GM12878 (cell line): ENCODE results near the gene TXN2. TPM values are rescaled to one million over a fixed set of nuclear protein-coding genes. Genes with fewer than 3 reads are reported as not detected.
"Not testable (repeated sequence)": the region's sequence is repeated elsewhere in the genome, so short reads cannot be mapped to it uniquely, and the experiment has no call there.

ENCODE experiments used
- ATAC-seq: fragments of 200-7000 bp; cut with Tn5 transposase; 3 replicates; pipeline ENCODE4 v1.9.1; 2020; ENCODE audit warnings: mild to moderate bottlenecking, moderate library complexity
- BruUV-seq: library from RNA; stranded (reverse); fragments of 400-500 nt; replicated peaks from 2 replicates; lab custom pipeline; 2021; lab: Mats Ljungman, UMichigan
- CTCF ChIA-PET: fragments of 300-600 bp; sonication (Branson Sonifier 250); formaldehyde crosslinking; extraction: SDS; loops from one replicate; lab custom pipeline; 2021; ENCODE audit warnings: inconsistent platforms; lab: Yijun Ruan, JAX
- POLR2A ChIA-PET: fragments of 350-600 bp; formaldehyde crosslinking; extraction: SDS; loops from one replicate; lab custom pipeline; 2021; ENCODE audit warnings: inconsistent platforms; lab: Charles Lee
- RAD21 ChIA-PET: fragments of 300-600 bp; sonication (Branson Sonifier 250); formaldehyde crosslinking; loops from one replicate; lab custom pipeline; 2023; ENCODE audit warnings: antibody characterized with exemption; ENCODE audit not compliant: unreplicated experiment; lab: Charles Lee
- SMC1A ChIA-PET: fragments of 300-600 bp; sonication (Branson Sonifier 250); formaldehyde crosslinking; loops from one replicate; lab custom pipeline; 2023; ENCODE audit not compliant: unreplicated experiment, uncharacterized antibody; lab: Charles Lee
- DNase-seq: peaks from one replicate; pipeline ENCODE4 v3.0.0-alpha.2; 2011; ENCODE audit warnings: low read depth, low spot score
- FAIRE-seq: peaks from 3 replicates; lab custom pipeline; 2011; peaks lifted over from hg19 to GRCh38; lab: Jason Lieb, UNC
- H2AFZ ChIP-seq: 2 replicates; pipeline ENCODE4 v1.6.0; 2011; ENCODE audit warnings: low read depth, low read length, control low read depth; ENCODE audit not compliant: control insufficient read depth
- H3K27ac ChIP-seq: 2 replicates; pipeline ENCODE4 v1.5.1; 2011; ENCODE audit warnings: control low read depth; ENCODE audit not compliant: control insufficient read depth, insufficient read depth
- H3K27me3 ChIP-seq, 2 experiments: replicated peaks in 1 of 2; 2 replicates each; pipeline versions ENCODE4 v1.6.0 to v1.6.1; 2011; ENCODE audit warnings: low read length in 1 of 2; ENCODE audit not compliant: control insufficient read depth in 2 of 2, insufficient read depth in 2 of 2
- H3K36me3 ChIP-seq, 2 experiments: 2 replicates each; pipeline ENCODE4 v1.5.1; 2011; ENCODE audit warnings: low read length in 1 of 2; ENCODE audit not compliant: control insufficient read depth in 2 of 2, insufficient read depth in 2 of 2
- H3K4me1 ChIP-seq: 2 replicates; pipeline ENCODE4 v1.6.1; 2011; ENCODE audit warnings: mild to moderate bottlenecking, low read length, moderate library complexity, mixed read lengths; ENCODE audit not compliant: control insufficient read depth, insufficient read depth
- H3K4me2 ChIP-seq: 2 replicates; pipeline ENCODE4 v1.6.0; 2011; ENCODE audit warnings: control low read depth; ENCODE audit not compliant: control insufficient read depth, insufficient read depth
- H3K4me3 ChIP-seq: fragments of 200-600 bp; sonication (generic); 2 replicates; pipeline ENCODE4 v1.5.1; 2016
- H3K79me2 ChIP-seq: 2 replicates; pipeline ENCODE4 v1.6.0; 2011; ENCODE audit warnings: low read length; ENCODE audit not compliant: control insufficient read depth, insufficient read depth
- H3K9ac ChIP-seq: 2 replicates; pipeline ENCODE4 v1.8.0; 2011; ENCODE audit warnings: low read length, control low read depth, mixed read lengths; ENCODE audit not compliant: control insufficient read depth, insufficient read depth
- H3K9me3 ChIP-seq: replicated peaks from 3 replicates; pipeline ENCODE4 v1.5.1; 2011; ENCODE audit warnings: mild to moderate bottlenecking, low read length; ENCODE audit not compliant: control insufficient read depth, insufficient read depth
- H4K20me1 ChIP-seq: 2 replicates; pipeline ENCODE4 v1.6.0; 2011; ENCODE audit not compliant: control insufficient read depth, insufficient read depth
- CEBPB ChIP-seq, 2 experiments: fragments of 150-350 bp in 1 of 2; IDR thresholded peaks; 2 replicates each; pipeline ENCODE4 v1.6.1; 2012 to 2014; ENCODE audit warnings: low read depth in 2 of 2, low read length in 2 of 2, borderline replicate concordance in 1 of 2, inconsistent platforms in 1 of 2
- CHD4 ChIP-seq: fragments of 200-600 bp; sonication (generic); IDR thresholded peaks from 2 replicates; pipeline ENCODE4 v1.6.1; 2016; ENCODE audit warnings: mild to moderate bottlenecking
- HDAC2 ChIP-seq: fragments of 200-600 bp; sonication (generic); IDR thresholded peaks from 2 replicates; pipeline ENCODE4 v1.6.1; 2017
- IRF4 ChIP-seq: IDR thresholded peaks from 2 replicates; pipeline ENCODE4 v1.6.1; 2011; ENCODE audit warnings: low read depth, low read length
- POLR2A ChIP-seq: IDR thresholded peaks from 2 replicates; pipeline ENCODE4 v1.6.1; 2011; ENCODE audit warnings: low read depth, mild to moderate bottlenecking, low read length
- SREBF1 ChIP-seq: IDR thresholded peaks from 2 replicates; pipeline ENCODE4 v1.6.1; 2012; ENCODE audit warnings: mild to moderate bottlenecking, low read length
- SRF ChIP-seq, 2 experiments: IDR thresholded peaks; 2 replicates each; pipeline ENCODE4 v1.6.1; 2011; ENCODE audit warnings: low read depth in 2 of 2, low read length in 2 of 2, mild to moderate bottlenecking in 1 of 2, moderate library complexity in 1 of 2
- ZSCAN29 ChIP-seq: fragments of 450-650 bp; IDR thresholded peaks from 2 replicates; pipeline ENCODE4 v1.6.1; 2017; ENCODE audit warnings: mild to moderate bottlenecking, moderate library complexity
- WGBS: methylation state at CpG from one replicate; pipeline ENCODE4 v1.1.6; 2016; ENCODE audit warnings: low lambda C conversion rate; ENCODE audit not compliant: insufficient replicate concordance, insufficient coverage; ENCODE audit errors: missing lambda C conversion rate; 5-methylcytosine and 5-hydroxymethylcytosine counted together
- in situ Hi-C: fragments of 300-500 bp; cut with MboI; formaldehyde crosslinking; loops from 9 replicates; pipeline ENCODE4 v1.14.3; 2018; ENCODE audit warnings: mixed read lengths
- intact Hi-C: fragments of 100-400 bp; cut with micrococcal nuclease; formaldehyde crosslinking; loops from one replicate; pipeline ENCODE4 v1.14.2; 2022; ENCODE audit not compliant: unreplicated experiment
- polyA plus RNA-seq, 11 experiments: library from polyadenylated mRNA; depleted of rRNA in 4 of 11; unstranded in 6 of 11; stranded (reverse) in 5 of 11; fragments of >200 nt; fragmentation: Nextera tagmentation in 4 of 11; fragmentation: Illumina TruSeq in 1 of 11; extraction: Ambion mirVana in 4 of 11; extraction: Trizol in 1 of 11; gene quantifications; 1 replicate in 1 of 11; 2 replicates in 10 of 11; pipeline versions ENCODE4 v1.2.1 to v1.2.3, GENCODE V29; 2011 to 2016; ENCODE audit warnings: inconsistent platforms in 2 of 11, missing spikeins in 2 of 11, low read depth in 1 of 11
- total RNA-seq, 4 experiments: library from RNA; depleted of rRNA in 3 of 4; stranded (reverse); fragments of >200 nt in 3 of 4; fragmentation: Illumina TruSeq in 1 of 4; extraction: Trizol in 1 of 4; gene quantifications; 2 replicates each; pipeline versions ENCODE4 v1.2.1 to v1.2.3, GENCODE V29; 2013 to 2021

TXN2 gene
- total and polyA plus RNA-seq, 10 of the 15 experiments (the other 5 are each of a cell fraction or from before 2014, with no cell fraction given) = 70.2 to 350 (median 183) TPM

DNA sequence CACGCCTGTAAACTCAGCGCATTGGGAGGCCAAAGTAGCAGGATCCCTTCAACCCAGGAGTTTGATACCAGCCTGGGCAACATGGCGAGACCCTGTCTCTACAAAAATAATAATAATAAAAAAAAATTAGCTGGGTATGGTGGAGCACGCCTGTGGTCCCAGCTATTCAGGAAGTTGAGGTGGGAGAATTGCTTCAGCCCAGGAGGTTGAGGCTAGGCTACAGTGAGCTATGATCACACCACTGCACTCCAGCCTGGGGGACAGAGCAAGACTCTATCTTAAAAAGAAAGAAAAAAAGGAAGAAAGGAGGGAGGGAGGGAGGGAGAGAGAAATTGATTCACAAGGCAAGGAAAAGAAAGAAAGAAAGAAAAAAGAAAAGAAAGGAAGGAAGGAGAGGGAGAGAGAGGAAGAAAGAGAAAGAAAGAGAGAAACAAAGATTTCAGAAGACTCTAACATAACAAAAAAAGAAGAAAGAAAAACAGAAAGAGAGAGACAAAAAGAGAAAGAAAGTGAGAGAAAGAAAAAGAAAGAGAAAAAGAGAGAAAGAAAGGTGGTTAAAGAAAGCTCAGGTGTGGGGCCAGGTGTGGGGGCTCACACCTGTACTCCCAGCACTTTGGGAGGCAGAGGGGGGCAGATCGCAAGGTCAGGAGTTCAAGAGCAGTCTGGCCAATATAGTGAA is 56.4 kb downstream of the TXN2 start:
- H3K4me2 ChIP-seq = no peak overlapping the region
- H3K9me3 ChIP-seq = no peaks in the 10 kb centered on the region
- intact Hi-C loops (no loop called here), in situ Hi-C loops (no loop called here)
- H3K4me3 ChIP-seq = no peak overlapping the region
- no peak for FAIRE-seq
- H3K27me3 ChIP-seq = no peaks in the 10 kb centered on the region
- no peak for TF ChIP-seq POLR2A
- TF ChIP-seq IRF4 = no peak
- TF ChIP-seq CHD4 = no peak
- no peak for TF ChIP-seq HDAC2
- TF ChIP-seq CEBPB (IDR thresholded peaks at IDR 0.05; ENCODE audit: borderline replicate concordance in 1 of 2, low read depth in 2 of 2, low read length in 2 of 2) = no peak
- no peak for TF ChIP-seq SREBF1
- TF ChIP-seq ZSCAN29 = no peak
- TF ChIP-seq SRF (IDR thresholded peaks at IDR 0.05; ENCODE audit: low read depth in 2 of 2, low read length in 2 of 2) = no peak
- no peak for ATAC-seq
- peaks cover 7% of the 10 kb centered on the region for H3K4me1 ChIP-seq
- BruUV-seq = no TSS peak
- CTCF ChIA-PET = no interaction called here
- H3K27ac ChIP-seq = no peak overlapping the region
- no peak overlapping the region for H3K9ac ChIP-seq
- WGBS = 67% methylated on average over 5 of the region's 5 CpGs
- no peak overlapping the region for H2AFZ ChIP-seq
- no peaks in the 10 kb centered on the region for H3K79me2 ChIP-seq
- DNase-seq = no peak
- POLR2A ChIA-PET = no interaction called here
- no peaks in the 10 kb centered on the region for H3K36me3 ChIP-seq
- no peaks in the 10 kb centered on the region for H4K20me1 ChIP-seq
- RAD21 ChIA-PET = interaction anchor here (0.7 kb wide), 1 partner anchor 59 kb away, joined by 3 read pairs; no protein-coding TSS in a partner anchor
- SMC1A ChIA-PET = interaction anchor here (0.7 kb wide), 1 partner anchor 10 kb away, joined by 3 read pairs; no protein-coding TSS in a partner anchor

- 90% methylated on average over 5 of the region's 5 CpGs for WGBS
- H3K27me3 ChIP-seq, H3K79me2 ChIP-seq, H3K9ac ChIP-seq, H3K4me3 ChIP-seq, H3K36me3 ChIP-seq, RAD21 ChIA-PET, H3K27ac ChIP-seq, DNase-seq, BruUV-seq, H4K20me1 ChIP-seq, H2AFZ ChIP-seq, in situ Hi-C loops, intact Hi-C loops, SMC1A ChIA-PET, CTCF ChIA-PET, ATAC-seq, H3K4me1 ChIP-seq, H3K9me3 ChIP-seq, FAIRE-seq, H3K4me2 ChIP-seq: not testable (repeated sequence)
- POLR2A ChIA-PET = interaction anchor here (0.7 kb wide), 1 partner anchor 11 kb away, joined by 7 read pairs; no protein-coding TSS in a partner anchor
Measured at GRCh38 chr22:36424466-36424865, 57.0 kb downstream of the TXN2 start.
